H1 (cell line): ENCODE measurements around the gene PPM1G. TPM values are rescaled to one million over a fixed set of nuclear protein-coding genes. Genes with fewer than 3 reads are reported as not detected.

ENCODE experiments used
- CTCF ChIA-PET: fragments of 300-600 bp; sonication (Branson Sonifier 250); formaldehyde crosslinking; loops from one replicate; lab custom pipeline; 2021; ENCODE audit not compliant: partially characterized antibody; lab: Charles Lee
- POLR2A ChIA-PET: fragments of 300-600 bp; sonication (Branson Sonifier 250); formaldehyde crosslinking; loops from one replicate; lab custom pipeline; 2021; ENCODE audit warnings: inconsistent platforms; ENCODE audit not compliant: partially characterized antibody; lab: Charles Lee
- DNase-seq, 2 experiments: peaks; one replicate each; pipeline versions ENCODE4 v3.0.0 to v3.0.0-alpha.2; 2010 to 2022; ENCODE audit warnings: low spot score in 2 of 2, low read depth in 1 of 2, mixed read lengths in 1 of 2
- FAIRE-seq: peaks from 2 replicates; lab custom pipeline; 2011; peaks lifted over from hg19 to GRCh38; lab: Jason Lieb, UNC
- H2AFZ ChIP-seq: 2 replicates; pipeline ENCODE4 v1.8.1; 2012; ENCODE audit warnings: low read length, inconsistent platforms
- H2AK5ac ChIP-seq: 2 replicates; pipeline ENCODE4 v1.6.1; 2013; ENCODE audit warnings: low read depth, low read length
- H2BK120ac ChIP-seq: replicated peaks from 2 replicates; pipeline ENCODE3; 2013; ENCODE audit warnings: low read depth, low read length, inconsistent platforms
- H2BK12ac ChIP-seq: 2 replicates; pipeline ENCODE4 v1.6.1; 2013; ENCODE audit warnings: low read depth, low read length
- H2BK15ac ChIP-seq: 2 replicates; pipeline ENCODE4 v1.6.1; 2013; ENCODE audit warnings: low read length
- H2BK20ac ChIP-seq: 2 replicates; pipeline ENCODE4 v1.6.1; 2013; ENCODE audit warnings: low read length
- H2BK5ac ChIP-seq: 2 replicates; pipeline ENCODE4 v1.6.1; 2013; ENCODE audit warnings: low read depth, low read length
- H3K14ac ChIP-seq: 2 replicates; pipeline ENCODE4 v1.6.1; 2013; ENCODE audit warnings: inconsistent platforms; ENCODE audit not compliant: insufficient read length
- H3K18ac ChIP-seq: 2 replicates; pipeline ENCODE4 v1.6.1; 2013; ENCODE audit warnings: low read length; ENCODE audit errors: extremely low read depth
- H3K23ac ChIP-seq: 2 replicates; pipeline ENCODE4 v1.6.1; 2013; ENCODE audit warnings: inconsistent platforms; ENCODE audit not compliant: insufficient read length
- H3K23me2 ChIP-seq: 2 replicates; pipeline ENCODE4 v1.6.1; 2013; ENCODE audit warnings: low read depth, low read length
- H3K27ac ChIP-seq: 2 replicates; pipeline ENCODE4 v1.6.1; 2011; ENCODE audit warnings: low read depth, low read length, inconsistent platforms
- H3K27me3 ChIP-seq, 4 experiments: replicated peaks in 1 of 4; 1 replicate in 1 of 4; 2 replicates in 3 of 4; pipeline versions ENCODE4 v1.6.1 to v1.8.1; 2011 to 2013; ENCODE audit warnings: low read length in 3 of 4, mild to moderate bottlenecking in 3 of 4, inconsistent platforms in 2 of 4, mixed read lengths in 2 of 4, moderate library complexity in 1 of 4; ENCODE audit not compliant: control insufficient read depth in 3 of 4, insufficient read depth in 3 of 4; ENCODE audit errors: extremely low read depth in 1 of 4
- H3K36me3 ChIP-seq, 4 experiments: 2 replicates each; pipeline versions ENCODE4 v1.6.1 to v1.8.1; 2011 to 2013; ENCODE audit warnings: mild to moderate bottlenecking in 4 of 4, low read length in 3 of 4, moderate library complexity in 2 of 4, control low read depth in 1 of 4, inconsistent platforms in 1 of 4; ENCODE audit not compliant: insufficient read depth in 4 of 4, control insufficient read depth in 2 of 4
- H3K4ac ChIP-seq: replicated peaks from 2 replicates; pipeline ENCODE3; 2013; ENCODE audit warnings: low read length, low read depth, mixed read lengths, inconsistent platforms; ENCODE audit not compliant: insufficient read length
- H3K4me1 ChIP-seq, 4 experiments: replicated peaks in 1 of 4; 1 replicate in 1 of 4; 2 replicates in 3 of 4; pipeline versions ENCODE4 v1.6.1 to v1.8.1; 2011 to 2013; ENCODE audit warnings: low read length in 3 of 4, inconsistent platforms in 2 of 4, mixed read lengths in 1 of 4; ENCODE audit not compliant: insufficient read depth in 4 of 4, control insufficient read depth in 3 of 4
- H3K4me2 ChIP-seq, 2 experiments: 2 replicates each; pipeline versions ENCODE4 v1.6.1 to v1.8.1; 2011 to 2013; ENCODE audit warnings: low read depth in 2 of 2, low read length in 2 of 2, control low read depth in 1 of 2, inconsistent platforms in 1 of 2, mild to moderate bottlenecking in 1 of 2; ENCODE audit not compliant: insufficient read depth in 1 of 2
- H3K4me3 ChIP-seq, 4 experiments: fragments of 200-600, 300-600 bp in 1 of 4; sonication (generic), shearing (Covaris generic), sonication (Bioruptor Twin) in 1 of 4; 2 replicates each; pipeline versions ENCODE4 v1.5.1 to v1.8.1; 2011 to 2016; ENCODE audit warnings: low read length in 4 of 4, low read depth in 3 of 4, control low read depth in 2 of 4, inconsistent platforms in 2 of 4, mild to moderate bottlenecking in 2 of 4, mixed read lengths in 1 of 4, moderate library complexity in 1 of 4; ENCODE audit not compliant: insufficient read depth in 2 of 4; ENCODE audit errors: extremely low read depth in 1 of 4
- H3K56ac ChIP-seq: replicated peaks from 2 replicates; pipeline ENCODE3; 2013; ENCODE audit warnings: low read depth, mild to moderate bottlenecking, mixed read lengths, low read length, inconsistent platforms; ENCODE audit not compliant: insufficient read length
- H3K79me1 ChIP-seq: 2 replicates; pipeline ENCODE4 v1.6.1; 2013; ENCODE audit warnings: low read depth, low read length, control low read depth
- H3K79me2 ChIP-seq, 2 experiments: 2 replicates each; pipeline versions ENCODE4 v1.6.1 to v1.8.1; 2012 to 2013; ENCODE audit warnings: low read length in 2 of 2, mild to moderate bottlenecking in 2 of 2, inconsistent platforms in 1 of 2; ENCODE audit not compliant: insufficient read depth in 2 of 2, control insufficient read depth in 1 of 2
- H3K9ac ChIP-seq, 4 experiments: replicated peaks in 1 of 4; 1 replicate in 1 of 4; 2 replicates in 3 of 4; pipeline versions ENCODE4 v1.6.1 to v1.8.1; 2011 to 2013; ENCODE audit warnings: low read depth in 3 of 4, low read length in 3 of 4, control low read depth in 2 of 4, mild to moderate bottlenecking in 2 of 4, moderate library complexity in 2 of 4, inconsistent platforms in 1 of 4; ENCODE audit errors: extremely low read depth in 1 of 4
- H3K9me3 ChIP-seq, 2 experiments: 2 replicates each; pipeline versions ENCODE4 v1.6.1 to v1.8.1; 2012 to 2013; ENCODE audit warnings: mild to moderate bottlenecking in 2 of 2, moderate library complexity in 2 of 2, control low read depth in 1 of 2, inconsistent platforms in 1 of 2, low read depth in 1 of 2, low read length in 1 of 2, mixed read lengths in 1 of 2; ENCODE audit not compliant: insufficient read depth in 2 of 2
- H4K20me1 ChIP-seq, 2 experiments: replicated peaks in 1 of 2; 2 replicates each; pipeline versions ENCODE3 to v1.8.1; 2011 to 2013; ENCODE audit warnings: inconsistent platforms in 2 of 2, low read length in 2 of 2, mild to moderate bottlenecking in 1 of 2; ENCODE audit not compliant: insufficient read depth in 2 of 2, control insufficient read depth in 1 of 2
- H4K5ac ChIP-seq: 2 replicates; pipeline ENCODE4 v1.6.1; 2013; ENCODE audit warnings: low read length, low read depth, mixed read lengths, inconsistent platforms; ENCODE audit not compliant: insufficient read length
- H4K8ac ChIP-seq: 2 replicates; pipeline ENCODE4 v1.8.0; 2013; ENCODE audit warnings: mild to moderate bottlenecking, moderate library complexity, low read length, inconsistent platforms; ENCODE audit not compliant: insufficient read depth; ENCODE audit errors: extremely low read depth
- H4K91ac ChIP-seq: replicated peaks from 2 replicates; pipeline ENCODE3; 2013; ENCODE audit warnings: low read length, mixed read lengths, inconsistent platforms; ENCODE audit not compliant: insufficient read length
- CTCF ChIP-seq, 3 experiments: IDR thresholded peaks; 1 replicate in 2 of 3; 2 replicates in 1 of 3; pipeline versions ENCODE4 v1.5.1 to v1.6.1; 2011; ENCODE audit warnings: low read length in 3 of 3, mild to moderate bottlenecking in 3 of 3, inconsistent platforms in 2 of 3, low read depth in 1 of 3, moderate library complexity in 1 of 3; ENCODE audit not compliant: insufficient read depth in 1 of 3; ENCODE audit errors: control extremely low read depth in 1 of 3
- EP300 ChIP-seq, 2 experiments: IDR thresholded peaks; 1 replicate in 1 of 2; 2 replicates in 1 of 2; pipeline ENCODE4 v1.6.1; 2011 to 2012; ENCODE audit warnings: low read depth in 2 of 2, low read length in 2 of 2, mild to moderate bottlenecking in 2 of 2, borderline replicate concordance in 1 of 2, inconsistent platforms in 1 of 2, moderate library complexity in 1 of 2
- FOSL1 ChIP-seq: IDR thresholded peaks from 2 replicates; pipeline ENCODE4 v1.6.1; 2011; ENCODE audit warnings: mild to moderate bottlenecking, low read depth, low read length, moderate library complexity; ENCODE audit not compliant: insufficient read depth
- HDAC2 ChIP-seq, 2 experiments: fragments of 300-600 bp in 1 of 2; sonication (generic) in 1 of 2; IDR thresholded peaks; 2 replicates each; pipeline ENCODE4 v1.6.1; 2011 to 2012; ENCODE audit warnings: low read depth in 2 of 2, low read length in 2 of 2, mild to moderate bottlenecking in 2 of 2, moderate library complexity in 2 of 2, borderline replicate concordance in 1 of 2, inconsistent platforms in 1 of 2
- JUN ChIP-seq: IDR thresholded peaks from 2 replicates; pipeline ENCODE4 v1.6.1; 2011; ENCODE audit warnings: low read depth, mild to moderate bottlenecking, improper control_type of control experiment, low read length
- RXRA ChIP-seq: IDR thresholded peaks from 2 replicates; pipeline ENCODE4 v1.6.1; 2011; ENCODE audit warnings: low read depth, mild to moderate bottlenecking, low read length, moderate library complexity; ENCODE audit not compliant: insufficient read depth
- YY1 ChIP-seq: IDR thresholded peaks from 2 replicates; pipeline ENCODE4 v1.6.1; 2011; ENCODE audit warnings: low read depth, mild to moderate bottlenecking, low read length
- WGBS, 2 experiments: shearing (Covaris generic) in 1 of 2; methylation state at CpG; one replicate each; pipeline versions ENCODE4 v1.1.6 to v1.1.7; 2013 to 2015; ENCODE audit warnings: low lambda C conversion rate in 2 of 2, mixed read lengths in 2 of 2, inconsistent platforms in 1 of 2, low coverage in 1 of 2, missing lambda C conversion rate in 1 of 2; ENCODE audit not compliant: insufficient replicate concordance in 2 of 2, insufficient coverage in 1 of 2, insufficient read length in 1 of 2; ENCODE audit errors: extremely low coverage in 1 of 2, missing lambda C conversion rate in 1 of 2; 5-methylcytosine and 5-hydroxymethylcytosine counted together
- polyA plus RNA-seq, 7 experiments: library from polyadenylated mRNA; depleted of rRNA in 3 of 7; stranded (reverse) in 5 of 7; unstranded in 2 of 7; fragments of >200 nt in 5 of 7; fragments of 200-250 nt in 2 of 7; gene quantifications; 1 replicate in 5 of 7; 2 replicates in 1 of 7; 4 replicates in 1 of 7; pipeline versions ENCODE4 v1.2.1 to v1.2.3, GENCODE V29; 2011 to 2013; ENCODE audit warnings: missing spikeins in 2 of 7, mixed read lengths in 2 of 7
- total RNA-seq: library from RNA; stranded (reverse); fragmentation: NEBNext Ultra II Directional; extraction: Animal tissue kit (Norgen Biotek cat#: 25700); gene quantifications from 2 replicates; pipeline ENCODE4 v1.2.1, GENCODE V29; 2021

Gene PPM1G
- total and polyA plus RNA-seq, 2 of the 8 experiments (the other 6 are each of a cell fraction or from before 2014, with no cell fraction given): 73.3 to 203 TPM

GRCh38 chr2:27362678-27363420 is 46.5 kb downstream of the PPM1G start:
- H3K79me2 ChIP-seq: peaks cover 0 to 7% of the 10 kb centered on the region in 2 experiments; a peak in 3 of 4 replicates
- H3K27me3 ChIP-seq: no peaks in the 10 kb centered on the region
- H3K9me3 ChIP-seq: no peaks in the 10 kb centered on the region
- no peak overlapping the region for H3K14ac ChIP-seq
- H2BK15ac ChIP-seq: no peak overlapping the region
- H2AFZ ChIP-seq: no peak overlapping the region
- no peak overlapping the region for H2AK5ac ChIP-seq
- no peak overlapping the region for H2BK12ac ChIP-seq
- no peak overlapping the region for H4K8ac ChIP-seq
- 95% methylated on average over 4 of the region's 4 CpGs; no CpG with 5 or more reads in 1 of the 2 experiments for WGBS, 2 experiments
- H3K4ac ChIP-seq: no peak overlapping the region
- H3K4me2 ChIP-seq: no peak overlapping the region
- no peaks in the 10 kb centered on the region for H3K23me2 ChIP-seq
- H4K20me1 ChIP-seq: peaks cover 0 to under 1% of the 10 kb centered on the region in 2 experiments
- no peak overlapping the region for H2BK5ac ChIP-seq
- ChIA-PET CTCF (interaction anchor here (0.6 to 1.1 kb wide), 2 partner anchors 11 to 319 kb away, joined by 3 read pairs; no protein-coding TSS in a partner anchor), POLR2A (interaction anchor here (0.6 to 8.0 kb wide), 9 partner anchors 9 to 281 kb away, joined by 3 to 114 read pairs (median 4); partner anchors contain the start of gene ZNF513)
- FAIRE-seq (no peak), DNase-seq (no peak)
- H3K4me1 ChIP-seq: peaks cover 0 to 4% (median 0%) of the 10 kb centered on the region in 4 experiments; a peak in 1 of 7 replicates
- peaks cover 3% of the 10 kb centered on the region; the same call in 1 of the 2 replicates for H3K79me1 ChIP-seq
- peaks cover 17 to 37% (median 28%) of the 10 kb centered on the region in 4 experiments for H3K36me3 ChIP-seq
- no peak overlapping the region for H3K4me3 ChIP-seq
- no peak overlapping the region for H3K23ac ChIP-seq
- H3K27ac ChIP-seq: no peak overlapping the region
- no peak overlapping the region for H3K18ac ChIP-seq
- H2BK120ac ChIP-seq: no peak overlapping the region
- H3K9ac ChIP-seq: no peak overlapping the region
- no peak overlapping the region for H2BK20ac ChIP-seq
- no peak overlapping the region for H3K56ac ChIP-seq
- no peak for TF ChIP-seq EP300 (IDR thresholded peaks at IDR 0.05; ENCODE audit: borderline replicate concordance in 1 of 2, low read depth in 2 of 2, low read length in 2 of 2)
- TF ChIP-seq RXRA: no peak
- TF ChIP-seq CTCF (IDR thresholded peaks at IDR 0.05; ENCODE audit: control extremely low read depth in 1 of 3, insufficient read depth in 1 of 3, low read depth in 1 of 3, low read length in 3 of 3): no peak
- TF ChIP-seq FOSL1: no peak
- TF ChIP-seq YY1: no peak
- no peak for TF ChIP-seq HDAC2 (IDR thresholded peaks at IDR 0.05; ENCODE audit: borderline replicate concordance in 1 of 2, low read depth in 2 of 2, low read length in 2 of 2)
- no peak for TF ChIP-seq JUN
- no peak overlapping the region for H4K91ac ChIP-seq
- no peak overlapping the region for H4K5ac ChIP-seq
